GM20431 (cell line): ENCODE results near the gene IMPACT.

Source experiments
- in situ Hi-C: fragments of 300-500 bp; cut with MseI, MboI; formaldehyde crosslinking; loops from one replicate; pipeline ENCODE4 v1.15.0; 2020; ENCODE audit warnings: low sequenced_read_pairs; ENCODE audit not compliant: unreplicated experiment

The IMPACT gene

DNA sequence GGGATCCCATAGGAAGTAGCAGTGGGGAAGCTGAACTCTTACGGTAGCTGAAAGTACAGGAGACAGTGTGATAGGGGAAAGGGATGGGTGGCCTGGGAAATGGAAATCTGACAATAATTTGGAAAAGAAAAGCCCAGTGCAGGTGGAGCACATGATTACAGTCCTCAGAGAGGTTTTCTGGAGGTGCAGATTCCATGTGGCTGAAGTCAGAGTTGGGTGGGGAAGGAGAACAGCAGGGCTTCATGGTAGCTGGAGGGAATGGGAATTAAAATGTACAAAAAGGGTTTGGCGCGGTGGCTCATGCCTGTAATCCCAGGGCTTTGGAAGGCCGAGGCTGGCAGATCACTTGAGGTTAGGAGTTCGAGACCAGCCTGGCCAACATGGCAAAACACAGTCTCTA, 46.1 kb downstream of the IMPACT start:
- in situ Hi-C loops: no loop called here

DNA sequence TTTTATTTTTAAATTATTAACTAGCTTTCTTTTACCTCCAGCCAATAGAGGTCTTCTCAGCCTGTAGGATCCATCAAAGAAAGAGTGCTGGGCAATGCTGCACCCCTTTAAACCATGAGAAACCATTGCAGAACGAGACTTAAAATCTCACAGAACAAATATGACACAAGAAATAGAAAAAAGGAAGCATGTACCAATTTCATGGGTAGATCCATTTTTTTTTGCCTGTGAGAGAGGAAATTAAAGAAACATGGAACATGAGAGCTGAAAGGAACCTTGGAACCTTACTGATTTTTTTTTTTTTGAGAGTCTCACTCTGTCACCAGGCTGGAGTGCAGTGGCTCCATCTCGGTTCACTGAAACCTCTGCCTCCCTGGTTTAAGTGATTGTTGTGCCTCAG, 47.9 kb downstream of the IMPACT start:
- in situ Hi-C loops: no loop called here

DNA sequence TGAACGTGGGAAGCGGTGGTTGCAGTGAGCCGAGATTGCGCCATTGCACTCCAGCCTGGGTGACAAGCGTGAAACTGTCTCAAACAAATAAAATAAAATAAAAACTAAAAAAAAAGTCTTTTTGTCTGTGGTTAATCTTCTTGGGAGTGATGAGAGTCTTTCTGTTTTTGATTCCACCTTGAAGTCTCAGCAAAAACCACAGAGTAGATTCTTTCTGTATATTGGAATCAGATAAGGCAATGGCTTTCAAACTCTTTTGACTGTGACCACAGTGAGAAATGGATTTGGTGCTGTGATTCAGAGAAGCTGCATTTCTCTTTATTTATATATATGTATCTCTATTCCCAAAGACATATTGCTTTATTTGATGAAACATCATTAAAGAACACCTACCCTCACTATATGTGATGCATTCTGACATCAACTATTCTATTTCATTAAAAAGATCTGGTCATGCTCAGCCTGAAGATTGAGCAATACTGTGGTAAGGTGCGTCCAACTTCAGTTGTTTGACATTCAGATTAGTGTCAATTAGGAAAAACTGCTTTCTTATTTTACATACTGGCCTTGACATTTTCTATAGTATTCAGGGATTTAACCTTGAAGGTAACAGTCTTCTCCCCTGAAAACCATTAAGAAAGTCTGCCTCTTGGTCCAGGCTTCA, 49.6 kb downstream of the IMPACT start:
- in situ Hi-C loops: loop anchor here (25.0 kb wide), 1 partner anchor 114 kb away; no protein-coding TSS in a partner anchor

DNA sequence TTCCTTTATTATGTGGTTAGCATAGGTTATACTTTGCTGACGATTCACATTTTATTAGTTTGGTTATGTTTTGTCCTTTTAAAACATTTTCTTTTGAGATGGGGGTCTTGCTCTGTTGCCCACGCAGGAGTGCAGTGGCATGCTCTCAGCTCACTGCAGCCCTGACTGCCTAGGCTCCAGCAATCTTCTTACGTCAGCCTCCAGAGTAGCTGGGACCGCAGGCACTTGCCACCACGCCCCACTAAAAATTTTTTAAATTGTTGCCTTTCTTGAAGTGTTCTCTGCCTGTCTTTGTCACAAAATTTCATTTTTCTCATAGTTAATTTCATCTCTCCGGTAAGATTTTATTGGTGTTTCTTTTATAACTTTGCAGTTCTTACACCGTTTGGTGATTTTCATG, 52.9 kb downstream of the IMPACT start:
- in situ Hi-C loops: loop anchor here (25.0 kb wide), 1 partner anchor 117 kb away; no protein-coding TSS in a partner anchor

DNA sequence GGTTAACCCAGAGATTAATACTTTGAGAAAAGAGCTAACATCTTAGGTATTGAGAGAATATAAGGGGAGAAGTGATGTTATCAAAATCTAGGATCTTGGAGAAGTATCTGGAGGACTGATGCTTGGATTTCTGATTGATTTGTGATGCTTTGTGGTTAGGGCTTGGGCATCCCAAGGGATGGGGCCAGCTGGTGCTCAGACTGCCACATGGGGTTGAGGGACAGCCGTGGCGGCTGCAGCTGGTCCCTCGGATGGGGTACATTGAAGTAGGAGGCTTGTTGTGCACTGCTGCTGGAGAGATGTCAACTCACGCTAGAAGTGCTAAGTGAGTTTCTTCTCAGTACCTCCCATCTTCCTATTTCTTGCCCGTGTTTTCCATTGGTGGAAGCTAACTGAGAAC, 56.4 kb downstream of the IMPACT start:
- in situ Hi-C loops: loop anchor here (25.0 kb wide), 1 partner anchor 121 kb away; no protein-coding TSS in a partner anchor

DNA sequence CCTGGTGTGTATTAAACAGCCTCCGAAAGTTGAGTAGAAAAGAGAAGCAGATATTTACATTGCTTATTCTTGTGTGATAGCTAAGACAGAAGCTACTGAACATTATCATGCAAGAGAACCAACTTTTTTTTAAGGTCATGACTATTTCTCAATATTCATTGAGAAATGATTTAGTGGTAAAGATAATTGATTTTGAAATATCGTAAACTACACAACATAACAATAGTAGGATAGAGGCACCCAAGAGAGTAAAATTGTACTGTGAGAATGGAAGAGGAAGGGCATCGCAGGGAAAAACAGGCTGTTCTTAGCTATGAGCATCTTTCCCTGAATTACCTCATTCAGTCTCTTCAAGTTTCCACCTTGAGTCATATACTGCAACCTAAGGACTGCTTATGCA, 59.2 kb downstream of the IMPACT start:
- in situ Hi-C loops: loop anchor here (25.0 kb wide), 1 partner anchor 123 kb away; no protein-coding TSS in a partner anchor

DNA sequence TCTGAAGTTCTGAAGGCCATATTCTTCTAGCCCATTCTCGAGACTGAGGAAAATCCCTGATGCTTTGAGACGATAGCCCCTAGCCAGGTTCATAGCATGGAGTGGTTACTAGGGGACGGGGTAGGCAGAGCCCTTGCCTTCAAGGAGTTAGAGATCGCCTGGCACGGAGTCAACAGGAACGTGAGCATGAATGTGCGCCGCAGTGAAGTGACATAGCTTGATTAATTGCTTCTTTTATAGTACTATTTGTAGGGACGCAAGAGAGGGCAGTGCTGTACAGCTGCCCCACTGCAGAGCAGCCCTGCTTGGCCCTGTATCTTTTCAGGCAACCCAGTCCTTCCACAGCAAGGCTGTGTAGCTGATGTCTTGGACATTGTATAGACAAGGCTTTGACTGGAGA, 60.2 kb downstream of the IMPACT start:
- in situ Hi-C loops: loop anchor here (25.0 kb wide), 1 partner anchor 124 kb away; no protein-coding TSS in a partner anchor

DNA sequence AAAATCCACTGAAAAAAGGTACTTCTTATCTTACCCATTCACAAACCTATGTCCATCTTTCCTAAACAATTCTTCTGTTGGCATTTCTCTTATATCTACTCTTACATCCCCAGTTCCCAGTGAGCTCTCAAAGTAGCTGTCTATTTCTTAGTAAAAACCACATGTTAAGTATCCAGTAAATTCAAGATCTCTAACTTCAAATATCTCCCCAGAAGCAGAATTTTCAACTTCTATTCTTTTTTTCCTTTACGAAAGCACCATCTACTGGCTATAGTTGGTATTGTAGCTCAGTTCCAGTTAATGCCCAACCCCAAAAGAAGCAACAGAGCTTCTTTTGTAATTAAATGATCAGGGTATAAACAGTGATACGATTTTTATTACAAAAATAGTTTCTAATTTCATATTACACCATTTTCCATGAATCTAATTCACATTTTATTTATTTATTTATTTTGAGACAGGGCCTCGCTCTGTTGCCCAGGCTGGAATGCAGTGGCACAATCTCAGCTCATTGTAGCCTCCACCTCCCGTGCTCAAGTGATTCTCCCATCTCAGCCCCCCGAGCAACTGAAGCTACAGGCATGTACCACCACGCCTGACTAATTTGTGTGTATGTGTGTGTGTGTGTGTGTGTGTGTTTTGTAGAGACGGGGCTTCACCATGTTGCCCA, 62.5 kb downstream of the IMPACT start:
- in situ Hi-C loops: loop anchor here (25.0 kb wide), 1 partner anchor 127 kb away; no protein-coding TSS in a partner anchor

DNA sequence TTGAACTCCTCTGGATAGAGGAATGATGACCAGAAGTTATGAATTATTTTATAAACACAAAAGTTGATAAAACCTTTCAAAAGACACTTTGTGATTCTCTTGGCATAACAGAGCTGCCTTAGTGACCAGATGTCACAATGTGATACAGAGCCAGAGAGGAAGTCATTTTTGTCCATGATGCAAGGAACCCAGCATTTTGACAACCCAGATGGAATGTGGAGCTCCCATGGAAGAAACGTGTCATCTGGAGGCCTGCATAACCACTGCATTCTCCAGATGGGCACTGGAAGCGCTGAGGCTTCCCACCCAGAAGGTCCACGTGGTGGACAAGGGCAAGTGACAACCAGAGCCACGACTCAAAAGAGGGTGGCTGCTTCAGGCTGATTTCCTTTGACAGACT, 64.1 kb downstream of the IMPACT start:
- in situ Hi-C loops: loop anchor here (25.0 kb wide), 1 partner anchor 128 kb away; no protein-coding TSS in a partner anchor

DNA sequence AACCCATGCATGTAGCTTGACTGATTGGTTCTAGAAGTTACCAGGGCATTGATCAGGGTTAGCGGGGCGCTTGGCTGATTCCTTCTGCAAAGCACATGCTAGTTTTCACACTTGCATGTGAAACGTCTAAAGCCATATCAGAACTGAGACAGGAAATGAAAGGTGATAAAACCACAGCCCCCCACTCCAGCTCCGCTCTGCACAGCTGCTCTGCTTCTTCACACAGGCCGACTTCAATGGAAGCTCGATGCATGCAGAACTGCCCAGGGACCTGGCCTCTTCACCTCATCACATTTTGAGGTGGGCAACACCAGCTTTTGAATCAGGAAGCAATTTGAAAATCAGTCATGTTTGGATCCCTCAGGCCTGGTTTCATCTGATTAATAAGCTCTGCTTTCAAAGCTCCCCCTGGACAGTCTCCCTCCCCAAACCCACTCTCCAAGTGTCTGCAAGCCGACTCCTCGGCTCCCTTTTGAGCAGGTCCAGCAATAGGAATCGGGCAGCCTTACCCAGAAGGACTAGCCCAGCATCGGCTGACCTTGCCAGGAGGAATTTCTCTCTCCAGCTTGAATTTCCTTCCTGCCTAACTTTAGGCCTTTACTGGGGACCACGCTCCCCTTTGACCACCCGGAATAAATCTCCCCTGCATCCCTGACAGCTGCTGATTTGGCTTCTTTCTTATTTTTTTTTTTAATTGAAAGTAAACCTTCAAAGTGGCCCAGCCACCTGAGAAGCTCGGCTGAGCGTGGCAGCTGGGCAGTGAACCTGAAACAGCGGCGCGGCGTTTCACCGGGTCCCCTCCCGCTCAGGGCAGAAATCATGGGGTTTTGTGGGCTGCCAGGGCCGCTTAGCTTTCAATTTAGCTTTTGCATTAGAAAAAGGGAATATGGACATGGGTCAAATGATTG, 65.7 kb downstream of the IMPACT start:
- in situ Hi-C loops: loop anchor here (25.0 kb wide), 1 partner anchor 130 kb away; no protein-coding TSS in a partner anchor

DNA sequence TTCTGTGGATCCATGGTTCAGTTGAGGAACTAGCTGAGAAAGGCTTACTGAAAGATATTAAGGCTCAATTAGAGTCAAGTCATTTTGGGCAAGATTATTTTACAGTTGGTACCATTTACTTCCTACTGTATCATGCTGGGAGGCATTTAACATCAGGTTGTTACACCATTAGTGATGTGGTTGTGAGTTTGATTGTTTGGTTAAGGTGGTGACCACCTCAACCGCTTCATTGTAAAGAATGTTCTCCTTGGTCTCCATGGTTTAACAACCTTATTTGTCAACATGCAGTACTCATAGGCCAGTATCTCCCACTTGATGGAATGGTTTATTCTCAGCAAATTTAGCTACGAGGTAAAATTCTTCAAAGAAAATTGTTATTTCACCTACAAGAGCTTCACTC, 68.1 kb downstream of the IMPACT start:
- in situ Hi-C loops: loop anchor here (25.0 kb wide), 1 partner anchor 132 kb away; no protein-coding TSS in a partner anchor

DNA sequence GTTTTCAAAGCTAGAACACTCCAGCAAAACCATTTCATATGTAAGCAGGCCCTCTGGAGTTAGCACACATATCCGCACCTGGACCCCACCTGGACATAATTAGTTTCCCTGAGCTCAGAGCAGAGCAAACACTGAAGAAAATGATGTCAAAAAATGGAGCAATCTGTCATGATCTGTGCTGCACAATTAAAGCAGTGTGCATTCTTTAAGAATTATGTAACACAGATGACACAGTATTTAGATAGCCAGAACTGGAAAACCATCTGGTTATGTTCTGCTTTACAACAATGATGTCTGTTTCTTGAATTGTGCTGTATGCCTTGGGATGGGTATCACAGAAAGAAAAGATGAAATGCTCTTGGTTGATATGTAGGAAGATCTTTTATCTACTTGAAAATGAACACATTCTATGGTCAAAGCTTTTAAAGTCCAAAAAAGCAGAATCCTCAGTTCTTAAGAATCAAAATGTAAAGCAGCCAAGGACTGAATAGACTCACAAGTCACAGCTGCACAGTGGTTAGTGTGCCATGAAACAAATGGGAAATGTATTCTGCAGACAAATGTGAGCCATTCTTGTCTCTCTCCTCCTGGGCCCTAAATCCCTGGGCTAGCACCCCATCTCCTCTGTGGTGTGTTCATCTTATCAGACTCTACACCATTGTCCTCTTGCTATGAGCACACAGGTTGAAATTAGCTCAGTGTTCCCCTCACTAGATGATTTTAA, 70.7 kb downstream of the IMPACT start:
- in situ Hi-C loops: loop anchor here (25.0 kb wide), 1 partner anchor 135 kb away; no protein-coding TSS in a partner anchor

DNA sequence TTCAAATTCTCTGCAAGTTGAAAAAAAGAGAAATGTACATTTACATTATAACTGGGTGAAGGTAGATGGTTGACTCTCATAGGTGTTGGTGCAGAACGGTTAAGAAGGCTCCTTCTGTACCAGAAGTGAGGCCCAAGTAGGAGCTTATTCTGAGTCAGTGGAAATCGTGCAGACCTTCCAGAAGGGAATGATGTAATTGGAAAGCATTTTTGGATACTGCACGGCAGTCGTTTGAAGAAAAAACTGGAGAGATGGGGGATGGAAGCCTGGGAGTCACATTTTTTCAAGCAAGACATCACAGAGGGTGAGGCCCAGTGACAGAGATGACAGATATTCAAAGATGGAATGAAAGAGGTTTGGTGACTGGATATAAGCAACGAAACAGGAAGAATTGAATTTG, 73.3 kb downstream of the IMPACT start:
- in situ Hi-C loops: loop anchor here (25.0 kb wide), 1 partner anchor 138 kb away; no protein-coding TSS in a partner anchor

DNA sequence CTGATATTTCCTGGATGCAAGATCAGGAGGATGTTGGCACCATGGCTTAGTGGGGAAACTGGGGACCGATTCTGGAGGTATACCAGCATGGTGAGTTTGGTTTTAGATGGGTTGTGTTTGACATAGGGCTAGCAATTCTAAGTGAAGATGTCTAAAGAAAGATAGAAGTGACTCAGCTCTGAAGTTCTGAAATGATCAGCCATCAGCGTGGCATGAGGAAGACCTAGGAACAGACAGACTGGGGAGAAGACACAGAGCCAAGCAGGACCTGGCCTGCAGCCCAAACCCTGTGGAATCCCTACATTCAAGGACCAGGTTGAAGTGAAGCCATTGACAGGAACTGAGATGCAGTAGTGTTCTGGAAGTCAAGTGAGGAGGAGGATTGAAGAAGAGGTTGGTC, 73.7 kb downstream of the IMPACT start:
- in situ Hi-C loops: no loop called here

DNA sequence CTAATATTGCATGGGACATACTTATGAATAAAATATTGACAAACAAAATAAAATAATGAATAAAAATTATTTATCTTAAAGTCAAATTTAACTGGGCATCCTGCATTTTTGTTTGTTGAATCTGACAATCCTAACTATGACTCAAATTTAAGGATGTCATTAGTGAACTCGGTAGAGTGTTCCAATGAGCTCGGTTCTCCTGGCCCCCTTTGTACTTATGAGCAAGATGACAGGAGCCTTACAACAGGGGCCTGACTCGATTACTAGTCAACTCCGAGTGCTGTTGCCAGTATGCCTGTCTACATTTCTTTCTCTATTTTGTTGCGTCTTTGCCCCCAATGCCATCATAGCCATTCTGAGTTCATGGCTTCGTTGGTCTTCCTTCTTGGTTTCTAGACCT, 74.3 kb downstream of the IMPACT start:
- in situ Hi-C loops: no loop called here

DNA sequence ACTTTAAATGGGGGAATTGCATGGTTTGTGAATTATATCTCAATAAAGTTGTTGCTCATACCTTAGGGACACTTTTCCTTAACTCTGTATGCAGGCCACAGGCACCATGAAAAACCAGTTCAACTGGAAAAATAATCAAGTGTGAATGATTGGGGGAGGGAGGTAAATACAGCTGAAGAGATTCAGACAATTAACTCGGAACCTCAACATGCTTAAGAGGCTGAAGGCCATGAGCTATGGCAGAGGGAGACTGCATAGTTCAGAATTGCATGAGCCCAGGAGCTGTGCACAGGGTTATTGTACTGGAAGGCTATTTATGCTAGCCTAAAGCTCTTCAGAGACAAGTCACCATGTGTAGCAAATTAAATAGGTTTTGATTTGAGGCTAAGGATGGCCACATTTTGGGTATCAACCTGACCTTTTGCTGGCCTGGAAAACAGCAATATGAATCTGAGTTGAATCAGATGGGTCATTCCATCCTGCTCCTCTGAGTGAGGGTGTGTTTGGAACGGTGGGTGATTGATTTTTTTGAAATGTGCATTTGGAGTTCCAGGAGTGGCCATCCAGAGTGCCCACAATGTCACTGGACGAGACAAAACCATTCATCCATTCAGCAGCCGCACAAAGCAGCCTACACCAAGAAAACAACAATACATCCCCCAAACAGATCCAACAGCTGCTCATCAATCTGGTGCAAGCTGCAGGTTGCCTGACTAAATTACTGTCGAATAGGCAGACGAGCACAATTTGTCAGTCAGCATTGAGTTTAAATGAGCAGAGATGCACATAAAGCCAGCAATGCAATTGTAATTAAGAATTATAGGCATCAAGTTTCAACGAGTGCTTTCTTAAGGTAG, 76.4 kb downstream of the IMPACT start:
- in situ Hi-C loops: no loop called here
